Caco-2 (cell line): ENCODE data around the gene RHBDD1. TPM values are rescaled to one million over a fixed set of nuclear protein-coding genes. Genes with fewer than 3 reads are reported as not detected.

Experiments
- BruUV-seq: library from RNA; stranded (reverse); fragments of 400-500 nt; replicated peaks from 2 replicates; lab custom pipeline; 2021; lab: Mats Ljungman, UMichigan
- CTCF ChIA-PET: fragments of 300-600 bp; sonication (Branson Sonifier 250); formaldehyde crosslinking; loops from one replicate; lab custom pipeline; 2022; ENCODE audit warnings: antibody characterized with exemption; lab: Charles Lee
- POLR2A ChIA-PET: fragments of 300-600 bp; sonication (Branson Sonifier 250); formaldehyde crosslinking; loops from one replicate; lab custom pipeline; 2022; ENCODE audit warnings: antibody characterized with exemption; lab: Charles Lee
- DNase-seq, 2 experiments: peaks; one replicate each; pipeline versions ENCODE4 v3.0.0 to v3.0.0-alpha.2; 2020 to 2022
- H3K27me3 ChIP-seq: replicated peaks from 2 replicates; pipeline ENCODE4 v1.6.0; 2011; ENCODE audit warnings: low read length; ENCODE audit not compliant: control insufficient read depth, insufficient read depth
- H3K36me3 ChIP-seq: 2 replicates; pipeline ENCODE4 v1.5.1; 2011; ENCODE audit warnings: low read length; ENCODE audit not compliant: control insufficient read depth, insufficient read depth
- H3K4me1 ChIP-seq: fragments of 250-450 bp; sonication (Bioruptor Pico); 2 replicates; pipeline ENCODE4 v1.5.1; 2020; ENCODE audit warnings: mild to moderate bottlenecking
- H3K4me3 ChIP-seq: 2 replicates; pipeline ENCODE4 v1.5.1; 2011; ENCODE audit warnings: low read depth, mild to moderate bottlenecking, control low read depth, low read length
- H3K9me3 ChIP-seq: fragments of 250-450 bp; sonication (Bioruptor Pico); 2 replicates; pipeline ENCODE4 v1.5.1; 2020; ENCODE audit warnings: mild to moderate bottlenecking, moderate library complexity
- H3K27ac Mint-ChIP-seq: one replicate; pipeline ENCODE4 v1.8.0; 2022; ENCODE audit warnings: mixed read lengths; ENCODE audit not compliant: unreplicated experiment
- H3K27me3 Mint-ChIP-seq: one replicate; pipeline ENCODE4 v1.8.0; 2022; ENCODE audit warnings: mixed read lengths; ENCODE audit not compliant: insufficient read depth, unreplicated experiment
- H3K36me3 Mint-ChIP-seq: one replicate; pipeline ENCODE4 v1.8.0; 2022; ENCODE audit warnings: mild to moderate bottlenecking, mixed read lengths; ENCODE audit not compliant: insufficient read depth, unreplicated experiment
- H3K4me1 Mint-ChIP-seq: one replicate; pipeline ENCODE4 v1.8.0; 2022; ENCODE audit warnings: low read depth, mixed read lengths; ENCODE audit not compliant: unreplicated experiment
- H3K4me3 Mint-ChIP-seq: one replicate; pipeline ENCODE4 v1.8.0; 2022; ENCODE audit warnings: mild to moderate bottlenecking, moderate library complexity, mixed read lengths; ENCODE audit not compliant: unreplicated experiment
- H3K9me3 Mint-ChIP-seq: one replicate; pipeline ENCODE4 v1.8.0; 2022; ENCODE audit warnings: mixed read lengths; ENCODE audit not compliant: unreplicated experiment
- intact Hi-C: fragments of 100-400 bp; cut with micrococcal nuclease; formaldehyde crosslinking; loops from one replicate; pipeline ENCODE4 v1.10.0; 2022; ENCODE audit not compliant: unreplicated experiment
- total RNA-seq: library from RNA; stranded (reverse); gene quantifications from 2 replicates; pipeline ENCODE4 v1.2.3, GENCODE V29; 2022
- TF ChIP-seq, protein P1 (sequence below), 2 experiments: fragments of 200-600 bp in 1 of 2; IDR thresholded peaks; 1 replicate in 1 of 2; 2 replicates in 1 of 2; pipeline versions ENCODE4 v1.5.1 to v1.8.0; 2011 to 2022; ENCODE audit warnings: antibody characterized with exemption in 1 of 2, control low read depth in 1 of 2, inconsistent platforms in 1 of 2, low read depth in 1 of 2, low read length in 1 of 2, mild to moderate bottlenecking in 1 of 2, moderate library complexity in 1 of 2; ENCODE audit not compliant: insufficient read depth in 1 of 2, severe bottlenecking in 1 of 2, unreplicated experiment in 1 of 2

RHBDD1 gene
- total RNA-seq, 1 experiment from 2014 or later: 14.3 TPM

DNA sequence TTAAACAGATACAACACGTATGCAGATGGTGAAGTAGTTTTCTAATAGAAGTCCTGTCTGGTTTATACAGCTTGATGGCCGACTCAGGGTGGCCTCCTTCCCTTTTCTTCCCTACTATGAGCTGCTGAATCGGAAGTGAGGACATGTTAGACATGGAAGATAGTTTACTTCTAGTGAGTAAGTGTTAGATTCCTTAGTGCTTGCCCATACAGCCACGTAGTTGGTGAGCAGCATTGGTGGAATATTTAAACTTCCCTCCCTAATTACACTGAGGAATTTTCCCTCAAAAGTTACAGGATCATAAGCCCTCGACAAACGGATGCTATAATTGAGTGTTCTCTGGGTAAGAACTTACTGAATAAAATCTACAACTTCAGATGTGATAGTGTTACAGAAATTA, 52.1 kb downstream of the RHBDD1 start:
- no peaks in the 10 kb centered on the region for H3K27me3 ChIP-seq
- no peaks in the 10 kb centered on the region for H3K36me3 ChIP-seq
- no peaks in the 10 kb centered on the region for H3K27me3 Mint-ChIP-seq
- DNase-seq: no peak
- H3K4me1 ChIP-seq: no peaks in the 10 kb centered on the region
- BruUV-seq: no TSS peak
- POLR2A ChIA-PET: no interaction called here
- H3K9me3 ChIP-seq: no peaks in the 10 kb centered on the region
- H3K4me3 ChIP-seq: no peak overlapping the region
- H3K36me3 Mint-ChIP-seq: no peaks in the 10 kb centered on the region
- intact Hi-C loops: no loop called here
- CTCF ChIA-PET: no interaction called here
- no peak overlapping the region for H3K4me3 Mint-ChIP-seq
- no peaks in the 10 kb centered on the region for H3K4me1 Mint-ChIP-seq
- no peaks in the 10 kb centered on the region for H3K9me3 Mint-ChIP-seq
- no peak overlapping the region for H3K27ac Mint-ChIP-seq
- TF ChIP-seq, protein P1, sequence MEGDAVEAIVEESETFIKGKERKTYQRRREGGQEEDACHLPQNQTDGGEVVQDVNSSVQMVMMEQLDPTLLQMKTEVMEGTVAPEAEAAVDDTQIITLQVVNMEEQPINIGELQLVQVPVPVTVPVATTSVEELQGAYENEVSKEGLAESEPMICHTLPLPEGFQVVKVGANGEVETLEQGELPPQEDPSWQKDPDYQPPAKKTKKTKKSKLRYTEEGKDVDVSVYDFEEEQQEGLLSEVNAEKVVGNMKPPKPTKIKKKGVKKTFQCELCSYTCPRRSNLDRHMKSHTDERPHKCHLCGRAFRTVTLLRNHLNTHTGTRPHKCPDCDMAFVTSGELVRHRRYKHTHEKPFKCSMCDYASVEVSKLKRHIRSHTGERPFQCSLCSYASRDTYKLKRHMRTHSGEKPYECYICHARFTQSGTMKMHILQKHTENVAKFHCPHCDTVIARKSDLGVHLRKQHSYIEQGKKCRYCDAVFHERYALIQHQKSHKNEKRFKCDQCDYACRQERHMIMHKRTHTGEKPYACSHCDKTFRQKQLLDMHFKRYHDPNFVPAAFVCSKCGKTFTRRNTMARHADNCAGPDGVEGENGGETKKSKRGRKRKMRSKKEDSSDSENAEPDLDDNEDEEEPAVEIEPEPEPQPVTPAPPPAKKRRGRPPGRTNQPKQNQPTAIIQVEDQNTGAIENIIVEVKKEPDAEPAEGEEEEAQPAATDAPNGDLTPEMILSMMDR (IDR thresholded peaks at IDR 0.05; ENCODE audit: insufficient read depth in 1 of 2, low read depth in 1 of 2, low read length in 1 of 2, severe bottlenecking in 1 of 2, unreplicated experiment in 1 of 2): no peak

DNA sequence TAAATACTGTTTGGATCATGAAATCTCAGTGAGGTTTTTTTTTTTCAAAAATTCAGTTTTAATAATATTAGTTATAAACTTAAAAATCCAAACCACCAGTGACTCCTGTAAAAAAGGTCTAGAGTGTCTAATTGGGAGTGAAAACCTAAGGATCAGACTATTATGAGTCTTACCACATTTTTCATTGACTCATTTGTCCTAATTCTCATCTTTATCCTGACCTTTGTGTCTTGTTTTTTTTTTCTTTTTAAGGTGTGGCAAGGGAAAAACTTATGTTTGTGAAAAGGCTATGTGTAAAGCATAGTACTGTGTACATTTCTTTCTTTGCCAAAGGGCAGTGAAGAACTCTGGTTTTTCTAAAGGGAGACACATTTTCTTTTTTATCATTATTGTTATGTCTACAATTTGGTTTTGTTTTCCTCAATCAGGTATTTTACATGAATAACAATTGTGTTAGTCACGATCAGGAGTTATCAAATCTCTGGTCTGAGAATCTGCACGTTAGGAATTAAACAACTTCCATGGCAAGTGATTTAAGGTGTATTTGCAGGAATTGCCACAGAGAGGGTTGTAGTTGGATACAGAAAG, 52.6 kb downstream of the RHBDD1 start:
- Histone ChIP-seq H3K4me1 (no peaks in the 10 kb centered on the region), H3K9me3 (no peaks in the 10 kb centered on the region), H3K4me3 (no peak overlapping the region), H3K27me3 (no peaks in the 10 kb centered on the region), H3K36me3 (no peaks in the 10 kb centered on the region)
- POLR2A ChIA-PET: no interaction called here
- no peak overlapping the region for H3K27ac Mint-ChIP-seq
- DNase-seq: no peak
- no peaks in the 10 kb centered on the region for H3K9me3 Mint-ChIP-seq
- BruUV-seq: no TSS peak
- no peaks in the 10 kb centered on the region for H3K36me3 Mint-ChIP-seq
- TF ChIP-seq, protein P1 (IDR thresholded peaks at IDR 0.05; ENCODE audit: insufficient read depth in 1 of 2, low read depth in 1 of 2, low read length in 1 of 2, severe bottlenecking in 1 of 2, unreplicated experiment in 1 of 2): no peak
- H3K27me3 Mint-ChIP-seq: no peaks in the 10 kb centered on the region
- CTCF ChIA-PET: no interaction called here
- no peak overlapping the region for H3K4me3 Mint-ChIP-seq
- H3K4me1 Mint-ChIP-seq: no peaks in the 10 kb centered on the region
- intact Hi-C loops: no loop called here

GRCh38 chr2:226888971-226889370, 53.1 kb downstream of the RHBDD1 start:
- TF ChIP-seq, protein P1 (IDR thresholded peaks at IDR 0.05; ENCODE audit: insufficient read depth in 1 of 2, low read depth in 1 of 2, low read length in 1 of 2, severe bottlenecking in 1 of 2, unreplicated experiment in 1 of 2): no peak
- H3K4me1 Mint-ChIP-seq: no peaks in the 10 kb centered on the region
- no peak overlapping the region for H3K27ac Mint-ChIP-seq
- no peaks in the 10 kb centered on the region for H3K36me3 Mint-ChIP-seq
- Histone ChIP-seq H3K4me3 (no peak overlapping the region), H3K9me3 (no peaks in the 10 kb centered on the region), H3K36me3 (no peaks in the 10 kb centered on the region), H3K27me3 (no peaks in the 10 kb centered on the region), H3K4me1 (no peaks in the 10 kb centered on the region)
- no peak for DNase-seq
- no TSS peak for BruUV-seq
- no peaks in the 10 kb centered on the region for H3K9me3 Mint-ChIP-seq
- no peak overlapping the region for H3K4me3 Mint-ChIP-seq
- ChIA-PET POLR2A (no interaction called here), CTCF (no interaction called here)
- intact Hi-C loops: no loop called here
- no peaks in the 10 kb centered on the region for H3K27me3 Mint-ChIP-seq
